Endothelial cell of umbilical vein (primary cell): ENCODE results near the gene CPNE1. TPM values are rescaled to one million over a fixed set of nuclear protein-coding genes. Genes with fewer than 3 reads are reported as not detected.

Experiments used
- BruUV-seq: library from RNA; stranded (reverse); fragments of 400-500 nt; replicated peaks from 2 replicates; lab custom pipeline; 2021; lab: Mats Ljungman, UMichigan
- CTCF ChIA-PET: fragments of 300-600, 350-600 bp; sonication (Branson Sonifier 250); formaldehyde crosslinking; loops from one replicate; lab custom pipeline; 2021; ENCODE audit warnings: antibody characterized with exemption, inconsistent platforms; lab: Charles Lee
- POLR2A ChIA-PET: fragments of 300-600, 350-600 bp; sonication (Branson Sonifier 250); formaldehyde crosslinking; loops from one replicate; lab custom pipeline; 2021; ENCODE audit warnings: antibody characterized with exemption, inconsistent platforms; lab: Charles Lee
- DNase-seq: peaks from one replicate; pipeline ENCODE4 v3.0.0-alpha.2; 2011; ENCODE audit warnings: low read depth, low spot score
- FAIRE-seq: peaks from 2 replicates; lab custom pipeline; 2011; peaks lifted over from hg19 to GRCh38; lab: Jason Lieb, UNC
- H2AFZ ChIP-seq: 2 replicates; pipeline ENCODE4 v1.6.0; 2012; ENCODE audit warnings: low read depth, low read length, control low read depth, inconsistent platforms
- H3K27ac ChIP-seq: 2 replicates; pipeline ENCODE4 v1.5.1; 2011; ENCODE audit warnings: low read depth, mild to moderate bottlenecking, control low read depth, low read length, moderate library complexity; ENCODE audit not compliant: insufficient read depth
- H3K27me3 ChIP-seq, 2 experiments: 2 replicates each; pipeline versions ENCODE4 v1.6.0 to v1.6.1; 2011; ENCODE audit warnings: low read length in 2 of 2, mixed read lengths in 1 of 2; ENCODE audit not compliant: control insufficient read depth in 2 of 2, insufficient read depth in 2 of 2
- H3K36me3 ChIP-seq, 2 experiments: 2 replicates in 1 of 2; 3 replicates in 1 of 2; pipeline ENCODE4 v1.5.1; 2011; ENCODE audit warnings: low read length in 2 of 2, mild to moderate bottlenecking in 1 of 2, moderate library complexity in 1 of 2; ENCODE audit not compliant: control insufficient read depth in 2 of 2, insufficient read depth in 2 of 2; ENCODE audit errors: extremely low read depth in 1 of 2
- H3K4me1 ChIP-seq: 3 replicates; pipeline ENCODE4 v1.5.1; 2011; ENCODE audit warnings: mild to moderate bottlenecking, low read length; ENCODE audit not compliant: control insufficient read depth, insufficient read depth; ENCODE audit errors: extremely low read depth
- H3K4me2 ChIP-seq: 2 replicates; pipeline ENCODE4 v1.6.1; 2011; ENCODE audit warnings: low read length, control low read depth, mixed read lengths; ENCODE audit not compliant: insufficient read depth
- H3K4me3 ChIP-seq, 3 experiments: fragments of 200-600 bp in 1 of 3; sonication (generic), shearing (Covaris generic) in 1 of 3; replicated peaks in 1 of 3; 2 replicates each; pipeline ENCODE4 v1.5.1; 2011 to 2016; ENCODE audit warnings: control low read depth in 3 of 3, low read length in 3 of 3, mild to moderate bottlenecking in 2 of 3, inconsistent platforms in 1 of 3, low read depth in 1 of 3, moderate library complexity in 1 of 3; ENCODE audit not compliant: insufficient read depth in 1 of 3
- H3K79me2 ChIP-seq: 2 replicates; pipeline ENCODE4 v1.6.0; 2012; ENCODE audit warnings: low read length, inconsistent platforms; ENCODE audit not compliant: control insufficient read depth, insufficient read depth
- H3K9ac ChIP-seq: replicated peaks from 2 replicates; pipeline ENCODE3; 2011; ENCODE audit warnings: low read length, control low read depth; ENCODE audit not compliant: insufficient read depth; ENCODE audit errors: extremely low read depth
- H3K9me1 ChIP-seq: replicated peaks from 3 replicates; pipeline ENCODE4 v1.6.0; 2011; ENCODE audit warnings: mild to moderate bottlenecking, low read length; ENCODE audit not compliant: control insufficient read depth, insufficient read depth; ENCODE audit errors: extremely low read depth
- H3K9me3 ChIP-seq: replicated peaks from 2 replicates; pipeline ENCODE4 v1.5.1; 2012; ENCODE audit warnings: low read length, inconsistent platforms; ENCODE audit not compliant: control insufficient read depth, insufficient read depth
- H4K20me1 ChIP-seq: replicated peaks from 2 replicates; pipeline ENCODE3; 2011; ENCODE audit warnings: mild to moderate bottlenecking, low read length; ENCODE audit not compliant: control insufficient read depth, insufficient read depth; ENCODE audit errors: extremely low read depth
- CTCF ChIP-seq, 2 donors: IDR thresholded peaks; 1 replicate in 1 of 2; 2 replicates in 1 of 2; pipeline ENCODE4 v1.5.1; 2011; ENCODE audit warnings: low read length in 2 of 2, mild to moderate bottlenecking in 2 of 2, moderate library complexity in 2 of 2, control low read depth in 1 of 2, inconsistent platforms in 1 of 2, low read depth in 1 of 2; ENCODE audit not compliant: insufficient read depth in 1 of 2; ENCODE audit errors: extremely low read depth in 1 of 2
- EZH2 ChIP-seq: IDR thresholded peaks from 2 replicates; pipeline ENCODE4 v1.6.1; 2012; ENCODE audit warnings: borderline replicate concordance, low read depth, mild to moderate bottlenecking, moderate library complexity, low read length, inconsistent platforms; ENCODE audit not compliant: severe bottlenecking
- GATA2 ChIP-seq: IDR thresholded peaks from 2 replicates; pipeline ENCODE4 v1.7.0; 2011; ENCODE audit warnings: low read depth, mild to moderate bottlenecking, moderate library complexity, mixed read lengths, low read length; ENCODE audit not compliant: insufficient read length, insufficient read depth
- JUN ChIP-seq: IDR thresholded peaks from 2 replicates; pipeline ENCODE4 v1.6.1; 2011; ENCODE audit warnings: borderline replicate concordance, low read depth; ENCODE audit not compliant: insufficient read length, insufficient read depth
- MAX ChIP-seq: IDR thresholded peaks from 2 replicates; pipeline ENCODE4 v1.6.1; 2011; ENCODE audit not compliant: insufficient read depth, insufficient read length
- MYC ChIP-seq: IDR thresholded peaks from one replicate; pipeline ENCODE4 v1.6.1; 2011; ENCODE audit warnings: mild to moderate bottlenecking, low read depth, low read length
- POLR2A ChIP-seq: IDR thresholded peaks from 2 replicates; pipeline ENCODE4 v1.6.1; 2012; ENCODE audit warnings: low read depth, mild to moderate bottlenecking, control low read depth, low read length
- POLR2AphosphoS5 ChIP-seq: IDR thresholded peaks from 2 replicates; pipeline ENCODE4 v1.6.1; 2012; ENCODE audit warnings: low read depth, mild to moderate bottlenecking, control low read depth, low read length, moderate library complexity; ENCODE audit not compliant: insufficient read depth
- dilution Hi-C: fragments of 300-500 bp; cut with MboI; formaldehyde crosslinking; loops from one replicate; pipeline ENCODE4 v1.15.0; 2019; ENCODE audit warnings: low sequenced_read_pairs; ENCODE audit not compliant: extremely low pct_ligation_motif_present
- intact Hi-C: fragments of 100-400 bp; cut with micrococcal nuclease; formaldehyde crosslinking; loops from one replicate; pipeline ENCODE4 v1.10.0; 2022
- polyA plus RNA-seq, 4 experiments: library from polyadenylated mRNA; depleted of rRNA in 3 of 4; stranded (reverse) in 3 of 4; unstranded in 1 of 4; fragments of >200 nt; gene quantifications; 2 replicates each; pipeline versions ENCODE4 v1.2.1 to v1.2.3, GENCODE V29; 2011 to 2012; ENCODE audit warnings: missing spikeins in 1 of 4
- total RNA-seq: library from RNA; stranded (reverse); gene quantifications from 2 replicates; pipeline ENCODE4 v1.2.3, GENCODE V29; 2021

The CPNE1 gene
- total and polyA plus RNA-seq, 2 donors (not counting 3 experiments of a cell fraction or from before 2014, with no cell fraction given) = 244 to 316 TPM

- intact Hi-C loops (no loop called here), dilution Hi-C loops (no loop called here)
- peaks cover 0 to 3% of the 10 kb centered on the region in 2 experiments for H3K36me3 ChIP-seq
- H4K20me1 ChIP-seq = peaks cover 3% of the 10 kb centered on the region
- H3K27me3 ChIP-seq = no peaks in the 10 kb centered on the region
- DNase-seq (no peak), FAIRE-seq (no peak)
- no TSS peak for BruUV-seq
- CTCF ChIA-PET = no interaction called here
- no peaks in the 10 kb centered on the region for H3K9me3 ChIP-seq
- no peak overlapping the region for H3K27ac ChIP-seq
- peaks cover 63% of the 10 kb centered on the region for H3K79me2 ChIP-seq
- TF ChIP-seq POLR2A = no peak
- TF ChIP-seq GATA2 = no peak
- TF ChIP-seq EZH2 = no peak
- no peak for TF ChIP-seq MAX
- TF ChIP-seq POLR2AphosphoS5 = no peak
- no peak for TF ChIP-seq CTCF (IDR thresholded peaks at IDR 0.05; ENCODE audit: extremely low read depth in 1 of 2, insufficient read depth in 1 of 2, low read depth in 1 of 2, low read length in 2 of 2)
- no peak for TF ChIP-seq MYC
- no peak for TF ChIP-seq JUN
- POLR2A ChIA-PET = no interaction called here
- no peak overlapping the region for H3K4me2 ChIP-seq
- H3K4me3 ChIP-seq = no peak overlapping the region
- no peak overlapping the region for H2AFZ ChIP-seq
- H3K9me1 ChIP-seq = no peaks in the 10 kb centered on the region
- no peaks in the 10 kb centered on the region for H3K4me1 ChIP-seq
- no peak overlapping the region for H3K9ac ChIP-seq
These were observed 19.9 kb downstream of the CPNE1 start for GRCh38 chr20:35644806-35645205.
